Activated CD8-positive, alpha-beta T cell treated with anti-CD3 and anti-CD28 coated beads for 36 hours (primary cell): Measurements from ENCODE around the gene TLR9. TPM values are rescaled to one million over a fixed set of nuclear protein-coding genes. Genes with fewer than 3 reads are reported as not detected.
"Not testable (repeated sequence)": the region's sequence is repeated elsewhere in the genome, so short reads cannot be mapped to it uniquely, and the experiment has no call there.

ENCODE experiments used
- ATAC-seq: fragments of 200-7000 bp; cut with Tn5 transposase; one replicate; pipeline ENCODE4 v1.10.0; 2021; ENCODE audit warnings: mild to moderate bottlenecking, moderate library complexity
- CTCF ChIA-PET: fragments of 350-600 bp; sonication (Branson Sonifier 250); formaldehyde crosslinking; loops from one replicate; lab custom pipeline; 2021; ENCODE audit warnings: antibody characterized with exemption; lab: Charles Lee
- POLR2A ChIA-PET: fragments of 350-600 bp; sonication (Branson Sonifier 250); formaldehyde crosslinking; loops from one replicate; lab custom pipeline; 2021; ENCODE audit warnings: antibody characterized with exemption; lab: Charles Lee
- DNase-seq: peaks from one replicate; pipeline ENCODE4 v3.0.0-alpha.2; 2020
- H3K27ac Mint-ChIP-seq: one replicate; pipeline ENCODE4 v1.8.0; 2021; ENCODE audit warnings: mild to moderate bottlenecking, mixed read lengths
- H3K27me3 Mint-ChIP-seq: one replicate; pipeline ENCODE4 v1.8.0; 2021; ENCODE audit warnings: mixed read lengths
- H3K36me3 Mint-ChIP-seq: one replicate; pipeline ENCODE4 v1.8.0; 2021; ENCODE audit warnings: low read depth, mixed read lengths
- H3K4me1 Mint-ChIP-seq: one replicate; pipeline ENCODE4 v1.8.0; 2021; ENCODE audit warnings: low read depth, mixed read lengths
- H3K4me3 Mint-ChIP-seq: one replicate; pipeline ENCODE4 v1.8.0; 2021; ENCODE audit warnings: mild to moderate bottlenecking, moderate library complexity, mixed read lengths
- H3K9me3 Mint-ChIP-seq: one replicate; pipeline ENCODE4 v1.8.0; 2021; ENCODE audit warnings: mixed read lengths
- CTCF ChIP-seq: fragments of 200-600 bp; IDR thresholded peaks from one replicate; pipeline ENCODE4 v1.8.0; 2022; ENCODE audit warnings: antibody characterized with exemption, mild to moderate bottlenecking
- intact Hi-C: fragments of 100-400 bp; cut with micrococcal nuclease; formaldehyde crosslinking; loops from one replicate; pipeline ENCODE4 v1.10.0; 2022
- total RNA-seq, 2 experiments: library from RNA; stranded (reverse); gene quantifications; one replicate each; pipeline ENCODE4 v1.2.3, GENCODE V29; 2021

TLR9 gene
- 1 to 10 TPM; 2.0 TPM for total RNA-seq

GRCh38 chr3:52225452-52226228 lies at the start of gene TLR9:
TLR9 (minus strand) TSS chr3:52225645; CDS start chr3:52225529, 116 bp downstream.
- ChIA-PET CTCF (interaction anchor here (0.7 to 11.9 kb wide), 6 partner anchors 9 to 221 kb away, joined by 3 to 223 read pairs (median 7); partner anchors contain the start of genes TWF2 and WDR82), POLR2A (interaction anchor here (0.6 to 33.3 kb wide), 4 partner anchors 13 to 52 kb away, joined by 3 to 949 read pairs (median 56); partner anchors contain the start of genes GLYCTK, TWF2 and WDR82)
- intact Hi-C loops: no loop called here
- Mint-ChIP-seq H3K27ac (peak within 1 kb of the TSS; percentile 85), H3K36me3 (peaks cover 12% of the 10 kb centered on the region), H3K27me3 (no peaks in the 10 kb centered on the region), H3K4me3 (peak within 1 kb of the TSS; percentile 62), H3K9me3 (no peaks in the 10 kb centered on the region), H3K4me1 (peaks cover 70% of the 10 kb centered on the region)
- peak; percentile 77 for ATAC-seq
- no peak for TF ChIP-seq CTCF
- DNase-seq: peak; percentile 69

GRCh38 chr3:52274781-52275180 lies 49.3 kb upstream of the TLR9 start:
- DNase-seq, ATAC-seq, H3K27me3 Mint-ChIP-seq, intact Hi-C loops, H3K9me3 Mint-ChIP-seq: not testable (repeated sequence)
- CTCF ChIA-PET: interaction anchor here (1.4 to 2.0 kb wide), 2 partner anchors 26 to 43 kb away, joined by 5 to 6 read pairs; no protein-coding TSS in a partner anchor
- Mint-ChIP-seq H3K4me1 (peaks cover 51% of the 10 kb centered on the region), H3K4me3 (peak overlapping the region; percentile 99), H3K36me3 (peaks cover 84% of the 10 kb centered on the region), H3K27ac (peak overlapping the region; percentile 96)
- POLR2A ChIA-PET: interaction anchor here (1.3 to 31.0 kb wide), 3 partner anchors 16 to 40 kb away, joined by 5 to 949 read pairs (median 65); partner anchors contain the start of genes PPM1M, TLR9 and TWF2

GRCh38 chr3:52272831-52273230 lies 47.4 kb upstream of the TLR9 start:
- H3K9me3 Mint-ChIP-seq: no peaks in the 10 kb centered on the region
- ChIA-PET CTCF (interaction anchor here (1.4 to 2.7 kb wide), 4 partner anchors 12 to 42 kb away, joined by 5 to 17 read pairs (median 6); no protein-coding TSS in a partner anchor), POLR2A (interaction anchor here (2.4 to 31.0 kb wide), 5 partner anchors 7 to 38 kb away, joined by 9 to 949 read pairs (median 26); partner anchors contain the start of genes PPM1M, TLR9, TWF2 and WDR82)
- peaks cover 92% of the 10 kb centered on the region for H3K36me3 Mint-ChIP-seq
- intact Hi-C loops: no loop called here
- H3K27ac Mint-ChIP-seq: peak overlapping the region; percentile 96
- DNase-seq (no peak), ATAC-seq (no peak)
- peaks cover 65% of the 10 kb centered on the region for H3K4me1 Mint-ChIP-seq
- H3K27me3 Mint-ChIP-seq: no peaks in the 10 kb centered on the region
- no peak for TF ChIP-seq CTCF
- H3K4me3 Mint-ChIP-seq: peak overlapping the region; percentile 99

- intact Hi-C loops, DNase-seq, H3K9me3 Mint-ChIP-seq, ATAC-seq, H3K27me3 Mint-ChIP-seq: not testable (repeated sequence)
- peaks cover 71% of the 10 kb centered on the region for H3K4me1 Mint-ChIP-seq
- H3K36me3 Mint-ChIP-seq: peaks cover 93% of the 10 kb centered on the region
- H3K4me3 Mint-ChIP-seq: peak overlapping the region; percentile 99
- peak overlapping the region; percentile 96 for H3K27ac Mint-ChIP-seq
- ChIA-PET CTCF (interaction anchor here (0.8 to 2.7 kb wide), 11 partner anchors 10 to 67 kb away, joined by 3 to 17 read pairs (median 7); partner anchors contain the start of gene TWF2), POLR2A (interaction anchor here (0.9 to 31.0 kb wide), 6 partner anchors 8 to 38 kb away, joined by 5 to 949 read pairs (median 22); partner anchors contain the start of genes PPM1M, TLR9, TWF2 and WDR82)
Measured at GRCh38 chr3:52272172-52272571, 46.7 kb upstream of the TLR9 start.

- DNase-seq (no peak), ATAC-seq (no peak)
- Mint-ChIP-seq H3K9me3 (no peaks in the 10 kb centered on the region), H3K4me1 (peaks cover 81% of the 10 kb centered on the region), H3K36me3 (peaks cover 91% of the 10 kb centered on the region), H3K27me3 (no peaks in the 10 kb centered on the region), H3K27ac (peak overlapping the region; percentile 96), H3K4me3 (peak overlapping the region; percentile 99)
- intact Hi-C loops: no loop called here
- ChIA-PET POLR2A (interaction anchor here (2.4 to 31.0 kb wide), 5 partner anchors 10 to 36 kb away, joined by 9 to 949 read pairs (median 26); partner anchors contain the start of genes PPM1M, TLR9, TWF2 and WDR82), CTCF (interaction anchor here (1.2 to 2.7 kb wide), 8 partner anchors 12 to 69 kb away, joined by 6 to 17 read pairs (median 8); partner anchors contain the start of gene TWF2)
- TF ChIP-seq CTCF: peak; percentile 15
Measured at GRCh38 chr3:52270252-52270754, 44.9 kb upstream of the TLR9 start.
